PFSK-1 (cell line): Measurements from ENCODE around the gene POLL. TPM values are rescaled to one million over a fixed set of nuclear protein-coding genes. Genes with fewer than 3 reads are reported as not detected.
A peak's percentile ranks its signal among the peaks of the same experiment; 100 is the strongest.

Experiments used
- FOXP2 ChIP-seq: optimal IDR thresholded peaks from 2 replicates; pipeline ENCODE3; 2011; ENCODE audit warnings: borderline replicate concordance, control low read depth, inconsistent platforms; ENCODE audit not compliant: insufficient read depth; ENCODE audit errors: extremely low read length, extremely low read depth
- POLR2AphosphoS5 ChIP-seq: IDR thresholded peaks from 2 replicates; pipeline ENCODE4 v1.6.1; 2012; ENCODE audit warnings: low read depth, mild to moderate bottlenecking, control low read depth, low read length, moderate library complexity
- REST ChIP-seq, 2 experiments: IDR thresholded peaks; 2 replicates each; pipeline versions ENCODE4 v1.6.1 to v1.8.0; 2011 to 2012; ENCODE audit warnings: low read depth in 2 of 2, low read length in 2 of 2, control low read depth in 1 of 2, inconsistent platforms in 1 of 2, mild to moderate bottlenecking in 1 of 2, moderate library complexity in 1 of 2; ENCODE audit not compliant: insufficient read depth in 1 of 2
- SIN3A ChIP-seq: IDR thresholded peaks from 2 replicates; pipeline ENCODE4 v1.6.1; 2012; ENCODE audit warnings: mild to moderate bottlenecking, low read length, moderate library complexity, borderline replicate concordance; ENCODE audit not compliant: insufficient read depth
- TAF1 ChIP-seq: IDR thresholded peaks from 2 replicates; pipeline ENCODE4 v1.6.1; 2012; ENCODE audit warnings: low read length, control low read depth, borderline replicate concordance; ENCODE audit not compliant: insufficient read depth
- polyA plus RNA-seq: library from polyadenylated mRNA; unstranded; fragments of >200 nt; gene quantifications from one replicate; pipeline ENCODE4 v1.2.1, GENCODE V29; 2012; ENCODE audit warnings: low read depth, missing spikeins; ENCODE audit not compliant: insufficient read length

Gene POLL
- 32.0 TPM for polyA plus RNA-seq

DNA sequence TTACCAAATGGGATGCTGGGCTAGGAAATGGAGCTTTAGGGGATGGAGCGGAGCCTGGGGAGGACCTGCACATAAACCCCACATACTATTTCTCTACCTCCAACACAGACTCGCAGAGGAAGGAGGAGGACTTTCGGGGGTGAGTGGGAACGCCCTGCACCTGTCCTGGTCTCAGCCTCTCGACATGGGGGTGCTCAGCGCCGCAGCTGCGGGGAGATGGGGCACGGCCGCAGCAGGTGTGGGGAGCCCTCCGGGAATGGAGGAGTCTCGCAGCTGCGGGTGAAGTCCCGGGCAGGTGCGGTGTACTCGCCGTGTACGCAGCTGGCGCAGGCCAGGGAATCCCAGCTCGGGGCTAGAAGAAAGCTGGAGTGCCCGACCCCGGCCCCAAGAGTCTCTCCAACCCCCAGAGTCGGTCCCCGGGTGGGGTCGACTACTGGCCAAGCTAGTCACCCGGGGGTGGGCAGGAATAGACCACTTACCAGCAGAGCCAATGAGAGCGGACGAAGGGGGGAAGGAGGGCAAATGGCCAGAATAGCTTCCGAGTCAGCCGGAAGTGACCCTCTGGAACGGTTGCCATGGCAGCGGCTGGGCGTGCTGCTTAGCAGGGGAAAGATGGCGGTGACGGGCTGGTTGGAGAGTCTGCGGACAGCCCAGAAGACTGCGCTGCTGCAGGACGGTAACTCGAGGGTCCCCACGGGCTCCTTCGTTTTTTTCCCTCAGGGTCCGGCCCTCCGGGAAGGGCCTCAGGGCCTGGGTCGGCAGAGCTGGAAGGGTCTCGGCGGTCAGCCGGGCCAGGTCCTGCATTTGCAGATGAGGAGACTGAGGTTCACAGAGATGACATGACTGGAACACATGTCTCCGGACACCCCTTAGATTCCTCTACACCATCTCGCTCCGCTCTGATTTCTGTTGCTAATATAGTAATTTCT is at the start of gene POLL, which contains the start of gene DPCD:
TSS of gene POLL (minus strand) at position 533 of the 929 bp plus-strand sequence. CDS start 897 bp downstream, outside the sequence.
TSS of gene DPCD (plus strand) at position 597 of the 929 bp plus-strand sequence. CDS start at position 613, 16 bp downstream.
- peak; percentile 47; the same call in 1 of the 2 replicates for TF ChIP-seq SIN3A
- peak; percentile 76 for TF ChIP-seq POLR2AphosphoS5
- TF ChIP-seq TAF1: no peak
- peak; percentile 55 for TF ChIP-seq FOXP2
- no peak for TF ChIP-seq REST (IDR thresholded peaks at IDR 0.05; ENCODE audit: insufficient read depth in 1 of 2, low read depth in 2 of 2, low read length in 2 of 2)

- TF ChIP-seq FOXP2 (no peak), POLR2AphosphoS5 (no peak), SIN3A (no peak), TAF1 (no peak)
Measured at GRCh38 chr10:101631821-101632475, 43.9 kb upstream of the POLL start.

GRCh38 chr10:101630633-101630920 is 42.5 kb upstream of the POLL start:
- TF ChIP-seq TAF1 (no peak), FOXP2 (no peak), REST (IDR thresholded peaks at IDR 0.05; ENCODE audit: insufficient read depth in 1 of 2, low read depth in 2 of 2, low read length in 2 of 2) (no peak), SIN3A (no peak), POLR2AphosphoS5 (no peak)

- TF ChIP-seq SIN3A (no peak), FOXP2 (no peak), REST (IDR thresholded peaks at IDR 0.05; ENCODE audit: insufficient read depth in 1 of 2, low read depth in 2 of 2, low read length in 2 of 2) (no peak), POLR2AphosphoS5 (no peak), TAF1 (no peak)
Measured at GRCh38 chr10:101629837-101630632, 42.0 kb upstream of the POLL start.

DNA sequence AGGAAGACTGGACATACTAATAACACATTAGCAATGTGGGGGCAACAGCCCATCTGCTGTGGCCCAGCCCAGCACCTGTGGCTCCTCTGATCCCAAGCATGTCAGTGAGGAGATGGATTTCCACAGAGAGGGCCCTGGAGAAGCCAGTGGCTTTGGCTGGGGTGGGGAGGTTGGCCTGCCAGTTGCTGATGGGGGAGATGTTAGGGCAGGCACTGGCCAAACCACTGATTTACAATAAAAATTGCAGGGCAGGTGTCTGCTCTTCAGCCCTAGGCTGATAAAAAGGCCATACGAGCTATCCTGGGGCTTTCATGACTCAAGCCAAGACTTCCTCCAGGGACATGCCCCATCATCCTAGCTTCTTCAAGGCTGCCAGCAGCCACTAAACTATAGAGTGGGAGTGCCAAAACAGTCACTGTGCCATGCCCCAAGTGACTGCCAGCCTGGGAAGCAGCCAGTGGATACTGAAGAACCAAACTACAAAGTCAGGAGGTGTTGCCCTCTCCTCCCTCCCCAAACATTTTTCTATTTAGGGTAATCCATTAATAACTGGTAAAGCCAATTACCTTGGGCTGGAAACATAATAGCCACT is 37.9 kb upstream of the POLL start:
- TF ChIP-seq TAF1: no peak
- TF ChIP-seq POLR2AphosphoS5: no peak
- TF ChIP-seq FOXP2: no peak
- TF ChIP-seq REST (IDR thresholded peaks at IDR 0.05; ENCODE audit: insufficient read depth in 1 of 2, low read depth in 2 of 2, low read length in 2 of 2): no peak
- TF ChIP-seq SIN3A: no peak
